ENCODE data around the gene CLDN19.

- TF ChIP-seq CTCF (conservative IDR thresholded peaks at IDR 0.05; ENCODE audit: low read depth, low read length), result no peak
- no peak for TF ChIP-seq EZH2 (IDR thresholded peaks at IDR 0.05; ENCODE audit: borderline replicate concordance, low read depth, low read length, poor library complexity, severe bottlenecking)
These were observed 39.7 kb upstream of the CLDN19 start for GRCh38 chr1:42779725-42780124.
